Liver (tissue), 9 donors: ENCODE measurements around the gene MTA3. TPM values are rescaled to one million over a fixed set of nuclear protein-coding genes. Genes with fewer than 3 reads are reported as not detected.
"Not testable (repeated sequence)": the region's sequence is repeated elsewhere in the genome, so short reads cannot be mapped to it uniquely, and the experiment has no call there.

ENCODE experiments used
- DNase-seq: peaks from one replicate; pipeline ENCODE4 v3.0.0-alpha.2; 2017; ENCODE audit warnings: low spot score
- H3K27ac ChIP-seq, 2 donors: one replicate each; pipeline ENCODE4 v1.7.0; 2013; ENCODE audit warnings: inconsistent platforms in 2 of 2, low read length in 2 of 2, control low read depth in 1 of 2, low read depth in 1 of 2, mild to moderate bottlenecking in 1 of 2
- H3K27me3 ChIP-seq, 4 donors: one replicate each; pipeline versions ENCODE4 v1.6.1 to v1.7.0; 2013; ENCODE audit warnings: low read length in 3 of 4, inconsistent platforms in 1 of 4, mild to moderate bottlenecking in 1 of 4, moderate library complexity in 1 of 4; ENCODE audit not compliant: control insufficient read depth in 4 of 4, insufficient read depth in 4 of 4
- H3K36me3 ChIP-seq, 4 donors: one replicate each; pipeline versions ENCODE4 v1.6.1 to v1.7.0; 2013; ENCODE audit warnings: low read length in 3 of 4, mild to moderate bottlenecking in 3 of 4, low read depth in 1 of 4, moderate library complexity in 1 of 4; ENCODE audit not compliant: control insufficient read depth in 4 of 4, insufficient read depth in 3 of 4
- H3K4me1 ChIP-seq, 4 donors: one replicate each; pipeline versions ENCODE4 v1.6.1 to v1.7.0; 2013; ENCODE audit warnings: low read length in 3 of 4, mild to moderate bottlenecking in 3 of 4, moderate library complexity in 1 of 4; ENCODE audit not compliant: control insufficient read depth in 4 of 4, insufficient read depth in 4 of 4
- H3K4me3 ChIP-seq, 3 donors: one replicate each; pipeline versions ENCODE4 v1.6.1 to v1.7.0; 2013; ENCODE audit warnings: low read length in 3 of 3, control low read depth in 1 of 3, low read depth in 1 of 3, mild to moderate bottlenecking in 1 of 3
- H3K9ac ChIP-seq, 2 donors: one replicate each; pipeline ENCODE4 v1.7.0; 2013; ENCODE audit warnings: low read length in 2 of 2, mild to moderate bottlenecking in 2 of 2, moderate library complexity in 2 of 2, control low read depth in 1 of 2, low read depth in 1 of 2
- H3K9me3 ChIP-seq, 4 donors: one replicate each; pipeline versions ENCODE4 v1.6.1 to v1.7.0; 2013; ENCODE audit warnings: low read length in 3 of 4; ENCODE audit not compliant: control insufficient read depth in 4 of 4
- HNF4A ChIP-seq, 2 donors: conservative IDR thresholded peaks; 2 replicates each; pipeline ENCODE4 v1.6.1; 2016; ENCODE audit warnings: antibody characterized with exemption in 2 of 2, mild to moderate bottlenecking in 2 of 2
- HNF4G ChIP-seq: IDR thresholded peaks from 2 replicates; pipeline ENCODE4 v1.6.1; 2016; ENCODE audit warnings: antibody characterized with exemption
- JUND ChIP-seq, 2 donors: IDR thresholded peaks; 2 replicates each; pipeline ENCODE4 v1.6.1; 2016; ENCODE audit warnings: antibody characterized with exemption in 2 of 2
- NR2F2 ChIP-seq: IDR thresholded peaks from 2 replicates; pipeline ENCODE4 v1.6.1; 2016; ENCODE audit warnings: antibody characterized with exemption
- RAD21 ChIP-seq, 2 donors: IDR thresholded peaks; 2 replicates each; pipeline ENCODE4 v1.6.1; 2016; ENCODE audit warnings: antibody characterized with exemption in 2 of 2, mild to moderate bottlenecking in 2 of 2
- REST ChIP-seq: IDR thresholded peaks from 2 replicates; pipeline ENCODE4 v1.6.1; 2016; ENCODE audit warnings: antibody characterized with exemption, mild to moderate bottlenecking
- TAF1 ChIP-seq: conservative IDR thresholded peaks from 2 replicates; pipeline ENCODE4 v1.6.1; 2016; ENCODE audit warnings: antibody characterized with exemption, mild to moderate bottlenecking
- YY1 ChIP-seq: IDR thresholded peaks from 2 replicates; pipeline ENCODE4 v1.6.1; 2016; ENCODE audit warnings: antibody characterized with exemption, mild to moderate bottlenecking
- WGBS: extraction: QIAGEN DNeasy Blood & Tissue Kit; methylation state at CpG from one replicate; pipeline ENCODE4 v1.1.7; 2013; 5-methylcytosine and 5-hydroxymethylcytosine counted together
- polyA plus RNA-seq, 2 donors: library from polyadenylated mRNA; stranded (reverse) in 1 of 2; unstranded in 1 of 2; fragments of 200-250 nt in 1 of 2; fragments of >200 nt in 1 of 2; fragmentation: Nextera tagmentation in 1 of 2; extraction: Ambion mirVana in 1 of 2; gene quantifications; one replicate each; pipeline versions ENCODE4 v1.2.1 to v1.2.3, GENCODE V29; 2013 to 2015
- total RNA-seq, 2 donors: library from RNA; depleted of rRNA; stranded (reverse); fragments of >200 nt; gene quantifications; one replicate each; pipeline ENCODE4 v1.2.3, GENCODE V29; 2014
- TF ChIP-seq, protein P1 (sequence below): IDR thresholded peaks from 2 replicates; pipeline ENCODE4 v1.6.1; 2016; ENCODE audit warnings: antibody characterized with exemption
- TF ChIP-seq, protein P2 (sequence below): fragments of 150-350 bp; IDR thresholded peaks from 2 replicates; pipeline ENCODE4 v1.5.1; 2017; ENCODE audit warnings: improper control_type of control experiment, low read depth, low read length; ENCODE audit not compliant: missing input control
- donor health status: healthy.
- donor health status: healthy.
- donor health status: healthy.
- donor health status: healthy.
- donor health status: healthy.

MTA3 gene
- total and polyA plus RNA-seq, 4 donors = 5.5 to 10.3 (median 6.8) TPM

DNA sequence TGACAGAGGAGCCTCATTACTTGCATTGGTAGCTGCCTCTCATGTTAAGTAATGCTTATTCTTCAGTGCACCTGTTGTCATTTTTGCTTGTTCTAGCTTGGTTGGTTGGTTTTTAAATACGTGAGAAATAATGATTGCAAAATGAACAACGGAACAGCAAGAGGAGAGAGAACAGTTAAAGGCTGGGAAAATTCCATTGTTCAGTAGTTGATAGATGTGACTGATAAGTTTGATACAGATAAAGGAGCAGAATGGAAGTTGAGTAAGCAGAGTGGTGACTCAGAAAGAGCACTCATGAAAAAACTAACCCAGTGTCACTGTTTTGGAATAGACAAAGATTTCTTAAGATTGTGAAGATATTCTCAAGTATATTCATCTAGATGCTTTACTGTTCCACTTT, 50.5 kb downstream of the MTA3 start:
- no peaks in the 10 kb centered on the region for H3K9me3 ChIP-seq
- no peak overlapping the region for H3K4me3 ChIP-seq
- H3K4me1 ChIP-seq = no peaks in the 10 kb centered on the region
- peaks cover 0 to 5% (median 3%) of the 10 kb centered on the region in 4 donors for H3K36me3 ChIP-seq
- TF ChIP-seq NR2F2 (no peak), RAD21 (IDR thresholded peaks at IDR 0.05) (no peak), TAF1 (no peak), REST (no peak), JUND (IDR thresholded peaks at IDR 0.05) (no peak), YY1 (no peak)
- TF ChIP-seq, protein P1, sequence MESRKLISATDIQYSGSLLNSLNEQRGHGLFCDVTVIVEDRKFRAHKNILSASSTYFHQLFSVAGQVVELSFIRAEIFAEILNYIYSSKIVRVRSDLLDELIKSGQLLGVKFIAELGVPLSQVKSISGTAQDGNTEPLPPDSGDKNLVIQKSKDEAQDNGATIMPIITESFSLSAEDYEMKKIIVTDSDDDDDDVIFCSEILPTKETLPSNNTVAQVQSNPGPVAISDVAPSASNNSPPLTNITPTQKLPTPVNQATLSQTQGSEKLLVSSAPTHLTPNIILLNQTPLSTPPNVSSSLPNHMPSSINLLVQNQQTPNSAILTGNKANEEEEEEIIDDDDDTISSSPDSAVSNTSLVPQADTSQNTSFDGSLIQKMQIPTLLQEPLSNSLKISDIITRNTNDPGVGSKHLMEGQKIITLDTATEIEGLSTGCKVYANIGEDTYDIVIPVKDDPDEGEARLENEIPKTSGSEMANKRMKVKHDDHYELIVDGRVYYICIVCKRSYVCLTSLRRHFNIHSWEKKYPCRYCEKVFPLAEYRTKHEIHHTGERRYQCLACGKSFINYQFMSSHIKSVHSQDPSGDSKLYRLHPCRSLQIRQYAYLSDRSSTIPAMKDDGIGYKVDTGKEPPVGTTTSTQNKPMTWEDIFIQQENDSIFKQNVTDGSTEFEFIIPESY = no peak
- TF ChIP-seq, protein P2, sequence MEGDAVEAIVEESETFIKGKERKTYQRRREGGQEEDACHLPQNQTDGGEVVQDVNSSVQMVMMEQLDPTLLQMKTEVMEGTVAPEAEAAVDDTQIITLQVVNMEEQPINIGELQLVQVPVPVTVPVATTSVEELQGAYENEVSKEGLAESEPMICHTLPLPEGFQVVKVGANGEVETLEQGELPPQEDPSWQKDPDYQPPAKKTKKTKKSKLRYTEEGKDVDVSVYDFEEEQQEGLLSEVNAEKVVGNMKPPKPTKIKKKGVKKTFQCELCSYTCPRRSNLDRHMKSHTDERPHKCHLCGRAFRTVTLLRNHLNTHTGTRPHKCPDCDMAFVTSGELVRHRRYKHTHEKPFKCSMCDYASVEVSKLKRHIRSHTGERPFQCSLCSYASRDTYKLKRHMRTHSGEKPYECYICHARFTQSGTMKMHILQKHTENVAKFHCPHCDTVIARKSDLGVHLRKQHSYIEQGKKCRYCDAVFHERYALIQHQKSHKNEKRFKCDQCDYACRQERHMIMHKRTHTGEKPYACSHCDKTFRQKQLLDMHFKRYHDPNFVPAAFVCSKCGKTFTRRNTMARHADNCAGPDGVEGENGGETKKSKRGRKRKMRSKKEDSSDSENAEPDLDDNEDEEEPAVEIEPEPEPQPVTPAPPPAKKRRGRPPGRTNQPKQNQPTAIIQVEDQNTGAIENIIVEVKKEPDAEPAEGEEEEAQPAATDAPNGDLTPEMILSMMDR = no peak
- DNase-seq = no peak
- H3K27ac ChIP-seq = no peak overlapping the region
- H3K27me3 ChIP-seq = no peaks in the 10 kb centered on the region
- WGBS = 89% methylated on average over 2 of the region's 2 CpGs
- H3K9ac ChIP-seq = no peak overlapping the region

GRCh38 chr2:42621626-42622025, 53.2 kb downstream of the MTA3 start:
- H3K4me3 ChIP-seq, H3K4me1 ChIP-seq, DNase-seq, H3K9ac ChIP-seq, H3K27ac ChIP-seq, H3K9me3 ChIP-seq, H3K27me3 ChIP-seq, H3K36me3 ChIP-seq: not testable (repeated sequence)
- WGBS = 98% methylated on average over 19 of the region's 26 CpGs

DNA sequence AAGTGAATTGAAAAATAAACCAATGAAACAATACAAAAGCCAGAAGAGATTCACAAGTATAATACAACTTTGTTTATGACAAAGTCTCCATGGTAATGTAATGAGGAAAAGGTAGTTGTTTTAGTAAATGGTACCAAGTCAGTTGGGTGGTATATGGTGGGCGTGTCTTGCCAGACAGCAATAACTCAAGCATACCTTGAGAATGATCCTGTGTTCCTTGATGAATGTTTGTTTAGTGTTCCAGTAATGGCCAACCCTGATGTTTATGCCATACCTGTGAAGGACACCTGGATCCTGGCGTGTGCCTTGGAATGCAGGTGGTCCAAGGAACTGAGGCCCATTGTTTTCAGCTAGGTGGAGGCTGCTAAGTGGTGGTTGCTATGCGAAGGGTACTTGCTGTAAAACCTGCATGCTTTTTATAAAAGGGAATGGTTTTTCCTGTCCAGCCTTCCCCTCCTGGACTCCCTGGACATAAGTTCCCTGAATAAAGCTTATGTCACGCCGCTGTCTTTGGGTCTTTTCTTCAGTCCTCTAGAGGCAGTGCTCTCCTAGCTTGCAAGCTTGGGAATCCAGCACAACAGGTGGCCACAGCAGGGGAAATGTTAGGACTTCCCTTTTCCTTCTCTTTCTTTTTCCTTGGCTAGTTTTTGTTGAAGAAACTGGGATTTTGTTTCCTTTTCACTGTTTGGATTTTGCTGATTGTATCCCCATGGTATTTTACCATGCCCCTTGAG, 54.7 kb downstream of the MTA3 start:
- no peaks in the 10 kb centered on the region for H3K27me3 ChIP-seq
- no peak for DNase-seq
- H3K9me3 ChIP-seq = no peaks in the 10 kb centered on the region
- TF ChIP-seq HNF4A (conservative IDR thresholded peaks at IDR 0.05) (no peak), HNF4G (no peak), REST (no peak)
- TF ChIP-seq, protein P1 = no peak
- no peak overlapping the region for H3K27ac ChIP-seq
- no peak overlapping the region for H3K9ac ChIP-seq
- 69% methylated on average over 5 of the region's 5 CpGs for WGBS
- no peaks in the 10 kb centered on the region for H3K4me1 ChIP-seq
- H3K36me3 ChIP-seq = peaks cover 0 to 5% (median 3%) of the 10 kb centered on the region in 4 donors
- no peak overlapping the region for H3K4me3 ChIP-seq
